Measurements from ENCODE around the gene MYO3B. TPM values are rescaled to one million over a fixed set of nuclear protein-coding genes. Genes with fewer than 3 reads are reported as not detected.

MYO3B gene
- total and polyA plus RNA-seq, 8 donors = 0.38 to 1.3 (median 0.52) TPM

DNA sequence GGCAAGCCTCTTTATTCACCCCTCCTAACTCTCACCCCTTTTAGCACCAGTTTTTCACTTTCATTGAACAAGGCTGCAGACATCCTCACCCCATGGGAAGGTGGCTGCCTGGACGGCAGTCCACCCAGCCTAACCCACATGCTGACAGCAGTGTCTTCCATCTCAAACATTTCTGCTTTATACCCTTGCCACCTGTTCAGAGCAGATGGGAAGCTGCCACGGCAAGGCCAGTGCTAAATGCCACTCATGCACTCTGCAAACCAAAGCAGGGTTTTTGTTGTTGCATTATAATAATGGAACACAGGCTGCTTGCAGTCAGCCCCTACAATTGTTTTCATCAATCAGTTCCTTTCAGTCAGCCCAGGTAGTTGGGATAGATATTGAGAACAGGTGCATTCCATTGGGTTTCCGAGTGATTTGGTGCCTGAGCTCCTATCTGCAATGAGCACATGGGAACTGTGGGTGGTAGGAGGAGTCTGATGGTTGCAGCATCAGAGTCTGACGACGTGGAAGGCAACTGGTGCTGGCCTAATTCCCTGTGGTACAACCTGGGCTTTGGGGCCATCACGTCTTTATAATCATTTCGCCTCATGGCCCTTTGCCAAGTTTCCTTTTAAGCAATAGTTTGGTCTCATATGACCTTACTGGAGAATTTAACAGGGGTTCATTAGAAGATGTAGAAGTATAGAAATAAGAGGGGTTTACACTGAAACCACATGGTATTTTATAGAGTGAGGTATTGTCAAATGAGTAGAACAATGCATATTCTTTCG, 284.7 kb downstream of the MYO3B start:
- ATAC-seq (no peak), DNase-seq (no peak), FAIRE-seq (no peak)
- intact Hi-C loops (cut with DNase I) = no loop called here
- TF ChIP-seq, protein P1, sequence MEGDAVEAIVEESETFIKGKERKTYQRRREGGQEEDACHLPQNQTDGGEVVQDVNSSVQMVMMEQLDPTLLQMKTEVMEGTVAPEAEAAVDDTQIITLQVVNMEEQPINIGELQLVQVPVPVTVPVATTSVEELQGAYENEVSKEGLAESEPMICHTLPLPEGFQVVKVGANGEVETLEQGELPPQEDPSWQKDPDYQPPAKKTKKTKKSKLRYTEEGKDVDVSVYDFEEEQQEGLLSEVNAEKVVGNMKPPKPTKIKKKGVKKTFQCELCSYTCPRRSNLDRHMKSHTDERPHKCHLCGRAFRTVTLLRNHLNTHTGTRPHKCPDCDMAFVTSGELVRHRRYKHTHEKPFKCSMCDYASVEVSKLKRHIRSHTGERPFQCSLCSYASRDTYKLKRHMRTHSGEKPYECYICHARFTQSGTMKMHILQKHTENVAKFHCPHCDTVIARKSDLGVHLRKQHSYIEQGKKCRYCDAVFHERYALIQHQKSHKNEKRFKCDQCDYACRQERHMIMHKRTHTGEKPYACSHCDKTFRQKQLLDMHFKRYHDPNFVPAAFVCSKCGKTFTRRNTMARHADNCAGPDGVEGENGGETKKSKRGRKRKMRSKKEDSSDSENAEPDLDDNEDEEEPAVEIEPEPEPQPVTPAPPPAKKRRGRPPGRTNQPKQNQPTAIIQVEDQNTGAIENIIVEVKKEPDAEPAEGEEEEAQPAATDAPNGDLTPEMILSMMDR (IDR thresholded peaks at IDR 0.05) = no peak
- H3K36me3 ChIP-seq = no peaks in the 10 kb centered on the region
- no peaks in the 10 kb centered on the region for H3K27me3 ChIP-seq
- 54 to 66% methylated on average over 8 of the region's 8 CpGs for WGBS, 2 donors
- H3K4me1 ChIP-seq = no peaks in the 10 kb centered on the region
- H3K4me3 ChIP-seq = no peak overlapping the region
- no peak overlapping the region for H3K27ac ChIP-seq
- H3K9me3 ChIP-seq = no peaks in the 10 kb centered on the region

DNA sequence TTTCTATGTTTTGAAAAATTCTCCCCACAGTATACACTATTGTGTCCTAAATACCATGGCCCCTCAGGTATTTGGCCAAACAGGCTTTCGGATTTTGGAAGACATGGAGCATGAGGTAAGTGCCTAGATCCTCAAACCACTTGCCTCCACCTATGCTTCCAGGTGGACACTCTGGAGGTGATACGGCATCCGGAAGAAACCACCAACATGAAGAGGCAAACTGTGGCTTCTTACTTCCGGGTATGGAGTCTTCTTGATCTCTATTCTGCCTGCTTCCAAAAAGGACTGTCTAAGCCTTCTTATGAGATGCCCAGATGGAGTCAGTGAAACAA, 285.2 kb downstream of the MYO3B start:
- no peaks in the 10 kb centered on the region for H3K9me3 ChIP-seq
- H3K4me1 ChIP-seq = no peaks in the 10 kb centered on the region
- no peaks in the 10 kb centered on the region for H3K36me3 ChIP-seq
- no peak for DNase-seq
- H3K4me3 ChIP-seq = no peak overlapping the region
- no peak for FAIRE-seq
- intact Hi-C loops (cut with DNase I) = no loop called here
- H3K27ac ChIP-seq = no peak overlapping the region
- H3K27me3 ChIP-seq = no peaks in the 10 kb centered on the region
- 77 to 88% methylated on average over 4 of the region's 4 CpGs for WGBS, 2 donors
- no peak for ATAC-seq
- TF ChIP-seq, protein P1 (IDR thresholded peaks at IDR 0.05) = no peak

DNA sequence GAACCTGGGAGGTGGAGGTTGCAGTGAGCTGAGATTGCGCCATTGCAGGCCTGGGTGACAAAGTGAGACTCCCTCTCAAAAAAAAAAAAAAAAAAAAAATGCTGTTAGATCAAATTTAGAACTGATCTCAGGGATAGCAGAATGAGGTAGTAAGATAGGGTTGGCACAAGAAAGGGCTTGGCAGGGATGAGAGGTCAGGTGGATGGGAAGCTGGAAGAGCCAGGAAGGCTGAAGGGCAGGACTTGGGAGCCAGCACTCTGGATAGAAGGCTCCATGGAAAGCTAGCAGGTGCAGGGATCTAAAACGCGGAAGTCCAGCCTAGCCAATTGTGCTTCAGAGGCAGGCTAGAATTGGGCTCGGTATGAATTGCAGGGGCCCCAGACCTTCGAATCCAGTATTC, 286.3 kb downstream of the MYO3B start:
- H3K9me3 ChIP-seq = no peaks in the 10 kb centered on the region
- H3K4me3 ChIP-seq = no peak overlapping the region
- FAIRE-seq (no peak), DNase-seq (no peak), ATAC-seq (no peak)
- no peak overlapping the region for H3K27ac ChIP-seq
- TF ChIP-seq, protein P1 (IDR thresholded peaks at IDR 0.05) = no peak
- intact Hi-C loops (cut with DNase I) = no loop called here
- H3K4me1 ChIP-seq = no peaks in the 10 kb centered on the region
- H3K36me3 ChIP-seq = no peaks in the 10 kb centered on the region
- 81 to 91% methylated on average over 5 of the region's 5 CpGs for WGBS, 2 donors
- no peaks in the 10 kb centered on the region for H3K27me3 ChIP-seq

DNA sequence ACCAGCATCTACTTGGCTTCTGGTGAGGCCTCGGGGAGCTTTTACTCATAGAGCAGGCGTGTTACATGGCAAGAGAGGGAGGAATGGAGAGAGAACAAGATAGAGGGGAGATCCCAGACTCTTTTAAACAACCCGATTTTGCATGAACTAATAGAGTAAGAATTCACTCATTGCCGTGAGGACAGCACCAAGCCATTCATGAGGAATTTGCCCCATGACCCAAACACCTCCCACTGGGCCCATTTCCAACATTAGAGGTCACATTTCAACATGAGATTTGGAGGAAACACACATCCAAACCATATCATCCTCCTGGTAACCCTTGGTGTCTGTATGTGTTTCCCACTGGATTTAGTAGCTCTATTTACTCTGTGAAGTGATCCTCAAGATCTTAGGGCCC, 287.3 kb downstream of the MYO3B start:
- TF ChIP-seq, protein P1 (IDR thresholded peaks at IDR 0.05) = no peak
- Histone ChIP-seq H3K27ac (no peak overlapping the region), H3K4me1 (no peaks in the 10 kb centered on the region), H3K36me3 (no peaks in the 10 kb centered on the region), H3K9me3 (no peaks in the 10 kb centered on the region), H3K4me3 (no peak overlapping the region), H3K27me3 (no peaks in the 10 kb centered on the region)
- ATAC-seq (peak in 1 of 4 donors; percentile 47), FAIRE-seq (no peak), DNase-seq (no peak)
- 68 to 75% methylated on average over 4 of the region's 4 CpGs for WGBS, 2 donors
- intact Hi-C loops (cut with DNase I) = no loop called here

DNA sequence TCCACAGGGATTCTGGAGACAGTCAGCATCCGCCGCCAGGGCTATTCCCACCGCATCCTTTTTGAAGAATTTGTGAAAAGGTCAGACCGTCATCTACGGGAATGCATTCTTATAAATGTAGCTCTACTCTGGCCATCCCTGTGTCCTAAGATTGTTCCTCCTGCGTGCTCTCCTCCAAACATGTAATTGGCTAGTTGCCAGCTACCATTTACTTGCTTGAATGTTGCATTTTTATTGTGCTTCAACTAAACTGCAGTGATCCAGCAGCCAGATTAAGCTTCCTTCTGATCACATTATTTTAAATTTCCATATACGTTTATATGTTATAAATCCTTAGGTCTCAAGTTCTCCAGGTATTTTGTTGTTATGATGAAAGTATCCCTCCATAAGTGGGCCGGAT, 288.7 kb downstream of the MYO3B start:
- TF ChIP-seq, protein P1 (IDR thresholded peaks at IDR 0.05) = no peak
- no peak for FAIRE-seq
- no peak for DNase-seq
- intact Hi-C loops (cut with DNase I) = no loop called here
- Histone ChIP-seq H3K4me3 (no peak overlapping the region), H3K9me3 (no peaks in the 10 kb centered on the region), H3K36me3 (no peaks in the 10 kb centered on the region), H3K27me3 (no peaks in the 10 kb centered on the region), H3K4me1 (no peaks in the 10 kb centered on the region), H3K27ac (no peak overlapping the region)
- ATAC-seq = no peak
- WGBS, 2 donors = 85 to 87% methylated on average over 8 of the region's 8 CpGs

All from pancreas (tissue), 10 donors.